Erythroblast (primary cell): ENCODE results near the gene FGD4.

Experiments used
- GATA1 ChIP-seq: IDR thresholded peaks from 2 replicates; pipeline ENCODE4 v1.6.1; 2011; ENCODE audit warnings: low read depth, mild to moderate bottlenecking, control low read depth, low read length, moderate library complexity
- POLR2A ChIP-seq: IDR thresholded peaks from 2 replicates; pipeline ENCODE4 v1.6.1; 2011; ENCODE audit warnings: mild to moderate bottlenecking, low read length

GRCh38 chr12:32505067-32505945 is 105.9 kb downstream of the FGD4 start:
- TF ChIP-seq POLR2A (no peak), GATA1 (no peak)
